ENCODE results near the gene LBX1. TPM values are rescaled to one million over a fixed set of nuclear protein-coding genes. Genes with fewer than 3 reads are reported as not detected.
"Not testable (repeated sequence)": the region's sequence is repeated elsewhere in the genome, so short reads cannot be mapped to it uniquely, and the experiment has no call there.

Gene LBX1
- total RNA-seq, 1 donor from 2014 or later, result not detected

DNA sequence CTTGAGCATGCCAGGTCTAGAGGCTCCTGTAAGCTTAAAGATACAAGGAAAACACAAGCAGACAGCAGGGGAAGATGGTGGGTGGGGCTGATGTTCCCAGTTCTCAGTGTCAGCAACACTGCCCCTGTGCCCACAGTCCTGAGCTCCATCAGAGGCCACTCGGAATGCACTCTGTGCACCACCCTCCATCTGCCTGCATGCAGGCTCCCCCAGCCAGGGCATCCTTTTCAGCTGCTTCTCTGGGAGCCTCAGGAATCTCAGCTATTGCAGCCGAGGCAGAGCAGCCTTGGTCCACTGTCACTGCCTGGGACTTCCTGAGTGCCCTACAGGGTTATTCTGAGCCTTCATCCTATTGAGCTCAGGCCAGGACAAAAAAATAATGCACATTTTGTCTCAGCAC, 22.2 kb downstream of the LBX1 start:
- TF ChIP-seq, protein P1, sequence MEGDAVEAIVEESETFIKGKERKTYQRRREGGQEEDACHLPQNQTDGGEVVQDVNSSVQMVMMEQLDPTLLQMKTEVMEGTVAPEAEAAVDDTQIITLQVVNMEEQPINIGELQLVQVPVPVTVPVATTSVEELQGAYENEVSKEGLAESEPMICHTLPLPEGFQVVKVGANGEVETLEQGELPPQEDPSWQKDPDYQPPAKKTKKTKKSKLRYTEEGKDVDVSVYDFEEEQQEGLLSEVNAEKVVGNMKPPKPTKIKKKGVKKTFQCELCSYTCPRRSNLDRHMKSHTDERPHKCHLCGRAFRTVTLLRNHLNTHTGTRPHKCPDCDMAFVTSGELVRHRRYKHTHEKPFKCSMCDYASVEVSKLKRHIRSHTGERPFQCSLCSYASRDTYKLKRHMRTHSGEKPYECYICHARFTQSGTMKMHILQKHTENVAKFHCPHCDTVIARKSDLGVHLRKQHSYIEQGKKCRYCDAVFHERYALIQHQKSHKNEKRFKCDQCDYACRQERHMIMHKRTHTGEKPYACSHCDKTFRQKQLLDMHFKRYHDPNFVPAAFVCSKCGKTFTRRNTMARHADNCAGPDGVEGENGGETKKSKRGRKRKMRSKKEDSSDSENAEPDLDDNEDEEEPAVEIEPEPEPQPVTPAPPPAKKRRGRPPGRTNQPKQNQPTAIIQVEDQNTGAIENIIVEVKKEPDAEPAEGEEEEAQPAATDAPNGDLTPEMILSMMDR (IDR thresholded peaks at IDR 0.05), result no peak
- H3K9me3 ChIP-seq, result no peaks in the 10 kb centered on the region
- intact Hi-C loops (cut with DNase I), result no loop called here
- ATAC-seq, result no peak
- H3K27me3 ChIP-seq (ENCODE audit: low read depth), result peaks cover 37% of the 10 kb centered on the region
- H3K27ac ChIP-seq, result no peak overlapping the region
- H3K4me3 ChIP-seq, result no peak overlapping the region
- no peak for DNase-seq
- no peaks in the 10 kb centered on the region for H3K36me3 ChIP-seq
- no peaks in the 10 kb centered on the region for H3K4me1 ChIP-seq

DNA sequence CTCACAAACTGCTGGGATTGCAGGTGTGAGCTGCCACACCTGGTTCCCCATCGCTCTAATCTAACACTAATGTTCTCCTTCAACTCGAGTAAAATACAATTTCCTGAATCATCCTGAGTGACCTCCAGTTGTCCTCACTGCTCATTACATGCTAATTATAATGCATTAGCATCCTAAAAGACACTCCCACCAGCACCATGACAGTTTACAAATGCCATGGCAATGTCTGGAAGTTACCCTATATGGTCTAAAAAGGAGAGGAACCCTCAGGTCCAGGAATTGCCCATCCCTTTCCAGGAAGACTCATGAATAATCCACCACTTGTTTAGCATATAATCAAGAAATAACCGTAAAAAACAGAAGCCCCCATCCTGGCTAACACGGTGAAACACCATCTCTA, 26.6 kb downstream of the LBX1 start:
- H3K36me3 ChIP-seq; intact Hi-C loops (cut with DNase I); H3K9me3 ChIP-seq; H3K27me3 ChIP-seq (ENCODE audit: low read depth); ATAC-seq; H3K4me1 ChIP-seq; H3K27ac ChIP-seq; DNase-seq; H3K4me3 ChIP-seq: not testable (repeated sequence)

DNA sequence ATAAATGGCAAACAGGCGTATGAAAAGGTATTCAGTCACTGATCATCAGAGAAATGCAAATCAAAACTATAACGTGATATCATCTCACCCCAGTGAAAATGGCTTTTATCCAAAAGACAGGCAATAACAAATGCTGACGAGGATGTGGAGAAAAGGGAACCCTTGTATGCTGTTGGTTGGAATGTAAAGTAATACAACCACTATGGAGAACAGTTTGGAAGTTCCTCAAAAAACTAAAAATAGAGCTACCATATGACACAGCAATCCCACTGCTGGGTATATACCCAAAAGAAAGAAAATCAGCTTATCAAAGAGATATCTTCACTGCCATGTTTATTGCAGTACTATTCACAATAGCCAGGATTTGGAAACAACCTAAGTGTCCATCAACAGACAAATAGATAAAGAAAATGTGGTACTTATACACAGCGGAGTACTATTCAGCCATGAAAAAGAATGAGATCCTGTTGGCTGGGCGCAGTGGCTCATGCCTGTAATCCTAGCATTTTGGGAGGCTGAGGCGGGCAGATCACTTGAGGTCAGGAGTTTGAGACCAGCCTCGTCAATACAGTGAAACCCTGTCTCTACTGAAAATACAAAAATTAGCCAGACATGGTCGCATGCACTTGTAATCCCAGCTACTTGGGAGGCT, 30.8 kb downstream of the LBX1 start:
- H3K4me3 ChIP-seq; H3K9me3 ChIP-seq; H3K36me3 ChIP-seq; H3K27ac ChIP-seq; H3K4me1 ChIP-seq; DNase-seq; ATAC-seq; intact Hi-C loops (cut with DNase I): not testable (repeated sequence)
- H3K27me3 ChIP-seq (ENCODE audit: low read depth), result peaks cover 25% of the 10 kb centered on the region

DNA sequence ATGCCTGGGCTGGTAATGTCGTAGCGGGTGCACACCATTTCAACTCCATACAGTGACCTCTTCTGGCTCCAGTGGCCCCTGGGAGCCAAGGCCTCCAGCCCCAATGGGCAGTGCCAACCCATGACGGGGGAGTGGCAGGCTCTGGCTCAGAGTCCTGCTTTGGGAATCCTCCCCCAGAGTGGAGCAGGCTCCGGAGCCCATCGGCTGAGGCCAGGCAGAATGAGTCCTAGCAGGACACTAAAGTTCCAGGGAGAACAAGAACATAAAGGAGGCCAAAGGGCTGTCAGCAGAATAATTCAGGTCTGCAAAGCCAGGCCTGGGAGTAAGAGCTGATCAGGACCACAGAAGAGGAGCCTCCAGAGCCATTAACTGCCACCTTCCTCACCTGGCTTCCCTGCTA, 33.3 kb downstream of the LBX1 start:
- peaks cover 32% of the 10 kb centered on the region for H3K27me3 ChIP-seq (ENCODE audit: low read depth)

DNA sequence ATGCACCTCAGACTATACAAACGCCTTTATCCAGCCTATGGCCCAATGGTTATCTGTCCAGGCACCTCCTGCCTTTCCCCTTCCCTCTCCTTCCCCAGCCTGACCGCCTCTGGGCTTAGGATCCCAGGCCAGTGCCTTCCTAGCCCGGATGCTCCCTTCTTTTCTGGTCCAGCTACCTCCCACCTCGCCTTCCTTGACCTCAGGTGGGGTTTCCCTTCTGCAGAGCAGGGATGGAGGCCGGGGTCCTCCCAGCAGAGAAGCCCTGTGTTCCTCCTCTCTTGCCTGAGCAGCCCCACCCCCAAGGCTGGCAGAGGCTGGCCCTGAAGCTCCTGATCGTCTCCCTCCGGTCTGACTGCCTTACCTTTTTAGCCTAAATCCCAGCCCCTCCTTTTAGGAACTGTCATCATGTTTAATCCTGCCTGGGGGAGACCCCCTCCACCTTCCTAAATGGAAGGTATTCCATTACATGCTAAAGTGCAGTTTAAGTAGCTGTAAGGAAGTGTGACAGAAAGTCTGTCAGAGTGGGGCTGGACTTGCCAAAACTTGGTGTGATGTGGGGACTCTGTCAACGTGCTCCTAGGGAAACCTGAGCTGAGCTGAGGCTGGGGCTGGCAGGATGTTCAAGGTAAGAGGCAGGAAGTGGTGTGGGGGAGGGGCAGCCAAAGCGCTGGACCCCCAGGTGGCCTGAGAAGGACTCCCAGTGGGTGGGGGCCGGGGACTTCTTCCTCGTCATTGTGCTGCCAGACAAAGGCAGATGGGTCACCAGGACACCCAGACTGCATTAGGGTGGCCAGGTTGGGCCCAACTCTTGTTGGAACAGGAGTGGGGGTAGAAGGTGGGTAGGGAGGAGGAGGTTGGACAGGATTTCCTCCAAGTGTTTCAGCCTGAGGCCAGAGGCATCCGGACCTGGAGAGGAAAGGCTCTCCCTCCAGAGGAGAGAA, 39.5 kb downstream of the LBX1 start:
- intact Hi-C loops (cut with DNase I), result no loop called here
- Histone ChIP-seq H3K27me3 (ENCODE audit: low read depth) (peaks cover 15% of the 10 kb centered on the region), H3K4me1 (no peaks in the 10 kb centered on the region), H3K4me3 (no peak overlapping the region), H3K27ac (no peak overlapping the region), H3K36me3 (no peaks in the 10 kb centered on the region), H3K9me3 (no peaks in the 10 kb centered on the region)
- DNase-seq (no peak), ATAC-seq (no peak)
- TF ChIP-seq, protein P1 (IDR thresholded peaks at IDR 0.05), result no peak

More for the DNA sequence above, 33.3 kb downstream of the LBX1 start:
- Histone ChIP-seq H3K9me3 (no peaks in the 10 kb centered on the region), H3K4me3 (no peak overlapping the region), H3K36me3 (no peaks in the 10 kb centered on the region), H3K4me1 (no peaks in the 10 kb centered on the region), H3K27ac (no peak overlapping the region)
- DNase-seq (no peak), ATAC-seq (no peak)
- TF ChIP-seq, protein P1 (IDR thresholded peaks at IDR 0.05), result no peak
- intact Hi-C loops (cut with DNase I), result no loop called here

DNA sequence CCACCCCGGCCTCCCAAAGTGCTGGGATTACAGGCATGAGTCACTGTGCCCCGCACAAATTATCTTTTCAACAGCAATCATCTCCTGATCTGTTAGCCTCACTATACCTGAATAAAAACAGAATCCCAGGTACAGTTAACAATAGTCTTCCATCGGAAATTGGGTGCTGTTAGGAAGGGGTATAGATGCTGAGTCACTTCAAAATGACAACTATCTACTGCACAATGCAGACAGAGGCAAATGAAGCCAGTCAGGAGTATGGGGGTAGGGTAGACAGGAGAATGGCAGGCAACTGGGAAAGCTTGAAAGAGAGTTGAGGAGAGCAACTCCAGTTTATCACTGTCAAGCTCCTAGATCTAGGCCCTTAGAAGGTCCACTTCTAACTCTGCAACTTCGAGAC, 40.3 kb downstream of the LBX1 start:
- TF ChIP-seq, protein P1 (IDR thresholded peaks at IDR 0.05), result no peak
- no peak for ATAC-seq

More for the DNA sequence above, 40.3 kb downstream of the LBX1 start:
- DNase-seq, result no peak
- Histone ChIP-seq H3K4me3 (no peak overlapping the region), H3K27ac (no peak overlapping the region), H3K27me3 (ENCODE audit: low read depth) (peaks cover 8% of the 10 kb centered on the region), H3K9me3 (no peaks in the 10 kb centered on the region), H3K36me3 (no peaks in the 10 kb centered on the region), H3K4me1 (no peaks in the 10 kb centered on the region)
- intact Hi-C loops (cut with DNase I), result no loop called here

All from lower lobe of right lung (tissue), 2 donors.